ENCODE measurements around the gene MPZL1.

MPZL1 gene

GRCh38 chr1:167687919-167688519, 33.8 kb upstream of the MPZL1 start:
- Histone ChIP-seq H3K27me3 (no peaks in the 10 kb centered on the region), H3K27ac (no peak overlapping the region), H3K9me3 (no peaks in the 10 kb centered on the region), H3K4me1 (peaks cover 0 to 35% (median 21%) of the 10 kb centered on the region in 4 donors), H3K36me3 (no peaks in the 10 kb centered on the region), H3K4me3 (no peak overlapping the region)
- DNase-seq = peak in 1 of 2 donors; percentile 80
- TF ChIP-seq CTCF (IDR thresholded peaks at IDR 0.05) = peak; percentile 87 to 91
- intact Hi-C loops (cut with DNase I; ENCODE audit: low total_unique reads) = loop anchor here (2.0 kb wide), 1 partner anchor 87 kb away; no protein-coding TSS in a partner anchor

GRCh38 chr1:167689567-167689920, 32.2 kb upstream of the MPZL1 start:
- Histone ChIP-seq H3K27ac (no peak overlapping the region), H3K27me3 (no peaks in the 10 kb centered on the region), H3K36me3 (peaks cover 0 to 6% (median 0%) of the 10 kb centered on the region in 3 donors), H3K9me3 (no peaks in the 10 kb centered on the region), H3K4me3 (no peak overlapping the region), H3K4me1 (peaks cover 0 to 20% (median 8%) of the 10 kb centered on the region in 4 donors)
- DNase-seq = no peak
- no peak for TF ChIP-seq CTCF (IDR thresholded peaks at IDR 0.05)
- intact Hi-C loops (cut with DNase I; ENCODE audit: low total_unique reads) = no loop called here

- Histone ChIP-seq H3K27ac (no peak overlapping the region), H3K4me3 (no peak overlapping the region), H3K36me3 (peaks cover 0 to 11% (median 0%) of the 10 kb centered on the region in 3 donors), H3K4me1 (peaks cover 0 to 17% (median 7%) of the 10 kb centered on the region in 4 donors), H3K9me3 (no peaks in the 10 kb centered on the region), H3K27me3 (no peaks in the 10 kb centered on the region)
- intact Hi-C loops (cut with DNase I; ENCODE audit: low total_unique reads) = no loop called here
- TF ChIP-seq CTCF (IDR thresholded peaks at IDR 0.05) = no peak
- DNase-seq = no peak
Observed at GRCh38 chr1:167690053-167690452, 31.7 kb upstream of the MPZL1 start.

GRCh38 chr1:167693425-167694045, 28.2 kb upstream of the MPZL1 start:
- peaks cover 0 to 31% (median 0%) of the 10 kb centered on the region in 3 donors for H3K36me3 ChIP-seq

GRCh38 chr1:167694691-167695090, 27.1 kb upstream of the MPZL1 start:
- H3K4me1 ChIP-seq = peaks cover 0 to 16% (median 12%) of the 10 kb centered on the region in 4 donors
- peaks cover 0 to 31% (median 0%) of the 10 kb centered on the region in 3 donors for H3K36me3 ChIP-seq
- H3K27ac ChIP-seq = no peak overlapping the region
- no peaks in the 10 kb centered on the region for H3K27me3 ChIP-seq
- no peak overlapping the region for H3K4me3 ChIP-seq
- intact Hi-C loops (cut with DNase I; ENCODE audit: low total_unique reads) = no loop called here
- no peaks in the 10 kb centered on the region for H3K9me3 ChIP-seq
- TF ChIP-seq CTCF (IDR thresholded peaks at IDR 0.05) = no peak
- no peak for DNase-seq

More at GRCh38 chr1:167693425-167694045, 28.2 kb upstream of the MPZL1 start:
- H3K27me3 ChIP-seq = no peaks in the 10 kb centered on the region
- no peaks in the 10 kb centered on the region for H3K9me3 ChIP-seq
- peaks cover 0 to 12% (median 12%) of the 10 kb centered on the region in 4 donors for H3K4me1 ChIP-seq
- H3K27ac ChIP-seq = no peak overlapping the region
- intact Hi-C loops (cut with DNase I; ENCODE audit: low total_unique reads) = no loop called here
- H3K4me3 ChIP-seq = no peak overlapping the region
- DNase-seq = no peak
- TF ChIP-seq CTCF (IDR thresholded peaks at IDR 0.05) = no peak

Data from tibial artery (tissue), 4 donors.